ENCODE measurements around the gene AMBP. TPM values are rescaled to one million over a fixed set of nuclear protein-coding genes. Genes with fewer than 3 reads are reported as not detected.

AMBP gene
- total and polyA plus RNA-seq, 2 donors (not counting 1 experiment from before 2014, with no cell fraction given), result not detected

GRCh38 chr9:114027863-114028465 is 50.1 kb downstream of the AMBP start:
- no peaks in the 10 kb centered on the region for H3K79me2 ChIP-seq (ENCODE audit: control insufficient read depth, insufficient read depth, low read length)
- no peak overlapping the region for H3K27ac ChIP-seq (ENCODE audit: low read length in 2 of 2)
- ATAC-seq (ENCODE audit: low read depth) (no peak), DNase-seq (no peak)
- ChIA-PET CTCF (no interaction called here), POLR2A (no interaction called here)
- H3K4me3 ChIP-seq (ENCODE audit: control extremely low read depth in 1 of 5, extremely low read depth in 1 of 5, insufficient read depth in 1 of 5, low read depth in 2 of 5, low read length in 4 of 5), result no peak overlapping the region
- H3K9me3 ChIP-seq (ENCODE audit: control extremely low read depth in 1 of 3, control insufficient read depth in 2 of 3, insufficient read depth in 1 of 3, low read length in 2 of 3), result peaks cover 2 to 7% (median 5%) of the 10 kb centered on the region in 3 donors
- no peak overlapping the region for H3K27ac Mint-ChIP-seq
- no peak overlapping the region for H3K4me2 ChIP-seq (replicated peaks; ENCODE audit: low read depth, low read length, poor library complexity, severe bottlenecking)
- no peak overlapping the region for H3K9ac ChIP-seq (ENCODE audit: low read length)
- intact Hi-C loops (cut with micrococcal nuclease), result no loop called here
- no peaks in the 10 kb centered on the region for H3K4me1 Mint-ChIP-seq
- H3K27me3 ChIP-seq (replicated peaks in 1 of 4; ENCODE audit: control extremely low read depth in 1 of 4, control insufficient read depth in 3 of 4, insufficient read depth in 4 of 4, low read length in 3 of 4), result no peaks in the 10 kb centered on the region
- TF ChIP-seq, protein P1, sequence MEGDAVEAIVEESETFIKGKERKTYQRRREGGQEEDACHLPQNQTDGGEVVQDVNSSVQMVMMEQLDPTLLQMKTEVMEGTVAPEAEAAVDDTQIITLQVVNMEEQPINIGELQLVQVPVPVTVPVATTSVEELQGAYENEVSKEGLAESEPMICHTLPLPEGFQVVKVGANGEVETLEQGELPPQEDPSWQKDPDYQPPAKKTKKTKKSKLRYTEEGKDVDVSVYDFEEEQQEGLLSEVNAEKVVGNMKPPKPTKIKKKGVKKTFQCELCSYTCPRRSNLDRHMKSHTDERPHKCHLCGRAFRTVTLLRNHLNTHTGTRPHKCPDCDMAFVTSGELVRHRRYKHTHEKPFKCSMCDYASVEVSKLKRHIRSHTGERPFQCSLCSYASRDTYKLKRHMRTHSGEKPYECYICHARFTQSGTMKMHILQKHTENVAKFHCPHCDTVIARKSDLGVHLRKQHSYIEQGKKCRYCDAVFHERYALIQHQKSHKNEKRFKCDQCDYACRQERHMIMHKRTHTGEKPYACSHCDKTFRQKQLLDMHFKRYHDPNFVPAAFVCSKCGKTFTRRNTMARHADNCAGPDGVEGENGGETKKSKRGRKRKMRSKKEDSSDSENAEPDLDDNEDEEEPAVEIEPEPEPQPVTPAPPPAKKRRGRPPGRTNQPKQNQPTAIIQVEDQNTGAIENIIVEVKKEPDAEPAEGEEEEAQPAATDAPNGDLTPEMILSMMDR (IDR thresholded peaks at IDR 0.05), result no peak
- TF ChIP-seq EZH2 (IDR thresholded peaks at IDR 0.05; ENCODE audit: borderline replicate concordance, insufficient read depth, low read depth, low read length, poor library complexity, severe bottlenecking), result no peak
- H3K9me3 Mint-ChIP-seq (ENCODE audit: insufficient read depth), result peaks cover 9% of the 10 kb centered on the region
- H3K4me1 ChIP-seq (ENCODE audit: control insufficient read depth in 2 of 2, insufficient read depth in 2 of 2, low read length in 2 of 2), result no peaks in the 10 kb centered on the region
- H3K4me3 Mint-ChIP-seq, result no peak overlapping the region
- no peaks in the 10 kb centered on the region for H4K20me1 ChIP-seq (ENCODE audit: control insufficient read depth, insufficient read depth, low read length, poor library complexity, severe bottlenecking)
- H3K27me3 Mint-ChIP-seq, result no peaks in the 10 kb centered on the region
- 100% methylated on average over 3 of the region's 4 CpGs for WGBS (ENCODE audit: insufficient coverage)
- H2AFZ ChIP-seq (ENCODE audit: insufficient read depth, low read depth, low read length, poor library complexity, severe bottlenecking), result no peak overlapping the region
- H3K36me3 ChIP-seq (replicated peaks in 1 of 2; ENCODE audit: control extremely low read depth in 1 of 2, control insufficient read depth in 1 of 2, extremely low read depth in 1 of 2, insufficient read depth in 2 of 2, low read length in 1 of 2), result no peaks in the 10 kb centered on the region

DNA sequence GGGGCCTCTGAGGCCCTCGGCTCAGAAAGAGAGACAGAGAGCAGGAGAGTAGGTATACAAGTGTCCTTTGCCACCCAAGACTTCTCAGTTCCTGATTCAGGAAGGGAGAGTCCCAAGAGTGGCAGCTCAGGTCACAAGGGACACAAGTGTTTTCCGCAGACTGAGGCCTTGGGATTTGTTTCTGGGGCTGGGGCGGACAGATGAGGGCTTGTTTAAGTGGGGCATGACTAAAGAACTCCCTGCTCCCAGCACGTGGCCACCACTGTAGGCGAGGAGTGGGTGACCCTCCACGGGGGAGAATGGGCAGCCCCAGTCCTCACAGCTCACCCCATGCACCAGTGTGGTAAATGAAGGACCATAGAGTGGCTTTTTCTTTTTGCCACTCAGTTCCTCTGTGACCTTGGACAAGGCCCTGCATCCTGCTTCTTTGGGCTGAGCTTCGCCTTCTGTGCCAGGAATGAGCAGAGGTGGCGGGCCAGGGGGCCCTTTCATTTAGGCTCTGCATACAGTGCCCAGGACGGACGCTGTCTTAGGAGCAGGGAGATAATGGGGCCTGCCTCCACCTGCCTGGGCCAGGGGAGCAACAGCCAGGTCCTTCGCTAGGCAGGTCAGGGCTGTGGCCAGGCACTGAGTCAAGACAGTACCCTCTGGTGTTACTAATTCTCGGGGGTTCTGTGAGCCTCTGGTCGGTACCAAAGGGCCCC is 50.8 kb downstream of the AMBP start:
- CTCF ChIA-PET, result no interaction called here
- ATAC-seq (ENCODE audit: low read depth) (no peak), DNase-seq (no peak)
- Histone ChIP-seq H3K9ac (ENCODE audit: low read length) (no peak overlapping the region), H4K20me1 (ENCODE audit: control insufficient read depth, insufficient read depth, low read length, poor library complexity, severe bottlenecking) (no peaks in the 10 kb centered on the region), H3K27ac (ENCODE audit: low read length in 2 of 2) (no peak overlapping the region), H2AFZ (ENCODE audit: insufficient read depth, low read depth, low read length, poor library complexity, severe bottlenecking) (no peak overlapping the region), H3K4me1 (ENCODE audit: control insufficient read depth in 2 of 2, insufficient read depth in 2 of 2, low read length in 2 of 2) (no peaks in the 10 kb centered on the region), H3K9me3 (ENCODE audit: control extremely low read depth in 1 of 3, control insufficient read depth in 2 of 3, insufficient read depth in 1 of 3, low read length in 2 of 3) (peaks cover 4 to 7% (median 5%) of the 10 kb centered on the region in 3 donors), H3K36me3 (replicated peaks in 1 of 2; ENCODE audit: control extremely low read depth in 1 of 2, control insufficient read depth in 1 of 2, extremely low read depth in 1 of 2, insufficient read depth in 2 of 2, low read length in 1 of 2) (no peaks in the 10 kb centered on the region), H3K4me2 (replicated peaks; ENCODE audit: low read depth, low read length, poor library complexity, severe bottlenecking) (no peak overlapping the region), H3K79me2 (ENCODE audit: control insufficient read depth, insufficient read depth, low read length) (no peaks in the 10 kb centered on the region), H3K4me3 (ENCODE audit: control extremely low read depth in 1 of 5, extremely low read depth in 1 of 5, insufficient read depth in 1 of 5, low read depth in 2 of 5, low read length in 4 of 5) (no peak overlapping the region), H3K27me3 (replicated peaks in 1 of 4; ENCODE audit: control extremely low read depth in 1 of 4, control insufficient read depth in 3 of 4, insufficient read depth in 4 of 4, low read length in 3 of 4) (no peaks in the 10 kb centered on the region)
- Mint-ChIP-seq H3K27ac (no peak overlapping the region), H3K4me1 (no peaks in the 10 kb centered on the region), H3K9me3 (ENCODE audit: insufficient read depth) (peaks cover 15% of the 10 kb centered on the region), H3K4me3 (no peak overlapping the region), H3K27me3 (no peaks in the 10 kb centered on the region)
- 87% methylated on average over 10 of the region's 13 CpGs for WGBS (ENCODE audit: insufficient coverage)
- TF ChIP-seq EZH2 (IDR thresholded peaks at IDR 0.05; ENCODE audit: borderline replicate concordance, insufficient read depth, low read depth, low read length, poor library complexity, severe bottlenecking), result no peak
- TF ChIP-seq, protein P1 (IDR thresholded peaks at IDR 0.05), result no peak
- POLR2A ChIA-PET, result no interaction called here
- intact Hi-C loops (cut with micrococcal nuclease), result no loop called here
